Measurements from ENCODE around the gene NUDT22. TPM values are rescaled to one million over a fixed set of nuclear protein-coding genes. Genes with fewer than 3 reads are reported as not detected.

Gene NUDT22
- total and polyA plus RNA-seq, 2 of the 4 experiments (the other 2 are of a cell fraction) = 21.3 to 44.6 TPM

DNA sequence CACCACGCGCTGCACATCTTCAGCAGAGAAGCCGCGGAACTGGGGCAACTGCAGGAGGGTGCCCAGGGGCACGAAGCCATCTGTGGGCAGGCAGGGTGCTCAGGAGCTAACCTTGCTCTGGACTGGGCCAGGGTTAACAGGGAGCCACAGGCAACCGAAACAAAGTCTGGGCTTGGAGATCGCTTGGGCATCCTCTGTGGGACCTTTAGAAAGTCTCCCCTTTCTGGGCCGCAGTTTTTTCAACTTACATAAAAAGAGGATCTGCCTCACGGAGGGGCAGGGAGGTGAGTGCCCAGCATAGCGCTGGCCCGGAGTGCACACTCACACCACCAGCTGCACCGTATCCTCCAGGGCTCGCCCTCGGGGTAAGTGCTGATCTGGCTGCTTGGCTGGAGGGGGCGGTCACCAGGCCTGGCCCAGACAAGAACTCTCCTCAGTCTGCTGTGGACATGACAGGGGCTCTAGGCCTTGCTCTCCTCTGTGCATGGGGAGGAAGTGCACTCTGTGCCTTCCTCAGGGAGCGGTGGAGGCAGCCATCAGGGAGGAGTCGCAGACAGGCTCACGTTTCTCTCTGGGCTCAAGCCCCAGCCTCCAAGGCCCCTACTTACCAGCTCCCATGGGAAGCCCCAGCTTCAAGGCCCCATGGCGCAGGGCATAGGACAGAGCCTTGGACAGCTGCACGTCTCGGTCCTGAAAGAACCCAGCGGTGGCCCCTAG, 1.0 kb upstream of the NUDT22 start (continued):
- no peak for TF ChIP-seq MAFK (IDR thresholded peaks at IDR 0.05; ENCODE audit: low read depth, low read length)

GRCh38 chr11:64226507-64227051, 505 bp downstream of the NUDT22 start:
- Histone ChIP-seq H4K91ac (ENCODE audit: insufficient read depth, low read depth, low read length) (peak overlapping the region; percentile 94), H3K14ac (replicated peaks; ENCODE audit: low read depth, low read length) (peak overlapping the region; percentile 90), H4K20me1 (ENCODE audit: insufficient read depth, low read length) (no peaks in the 10 kb centered on the region; the same call in 1 of the 2 replicates), H3K18ac (ENCODE audit: low read depth, low read length) (no peak overlapping the region; the same call in 1 of the 2 replicates), H3K23ac (ENCODE audit: low read depth, low read length) (peak overlapping the region; percentile 68), H2AFZ (replicated peaks; ENCODE audit: low read length, poor library complexity) (peak overlapping the region; percentile 99), H3K4me3 (ENCODE audit: insufficient read depth, low read depth, low read length) (peak overlapping the region; percentile 95), H3K4ac (ENCODE audit: low read depth, low read length) (peak overlapping the region; percentile 92), H4K8ac (ENCODE audit: low read depth in 2 of 2, low read length in 2 of 2) (peak overlapping the region; percentile 86 to 97), H3K56ac (ENCODE audit: extremely low read depth, insufficient read depth, low read length) (peak overlapping the region; percentile 73), H2BK15ac (ENCODE audit: low read depth, low read length) (no peak overlapping the region), H2AK5ac (ENCODE audit: low read depth, low read length) (peak overlapping the region; percentile 94), H3K27me3 (ENCODE audit: control insufficient read depth, insufficient read depth, low read length) (no peaks in the 10 kb centered on the region), H2BK120ac (ENCODE audit: low read depth, low read length) (peak overlapping the region; percentile 19; the same call in 1 of the 2 replicates), H3K9me3 (ENCODE audit: control insufficient read depth, insufficient read depth, low read length) (no peaks in the 10 kb centered on the region), H4K5ac (ENCODE audit: low read depth, low read length) (peak overlapping the region; percentile 58), H3K36me3 (ENCODE audit: control insufficient read depth, insufficient read depth, low read length) (peaks cover 5% of the 10 kb centered on the region), H3K9me1 (ENCODE audit: insufficient read depth, low read length) (peaks cover 19% of the 10 kb centered on the region), H3K79me1 (ENCODE audit: low read depth in 1 of 2, low read length in 2 of 2) (peaks cover 26 to 67% of the 10 kb centered on the region in 2 experiments), H3K4me1 (ENCODE audit: control insufficient read depth, insufficient read depth, low read length) (peaks cover 20% of the 10 kb centered on the region), H3K4me2 (ENCODE audit: low read depth, low read length) (peak overlapping the region; percentile 94), H2BK5ac (ENCODE audit: low read depth, low read length, poor library complexity, severe bottlenecking) (peak overlapping the region; percentile 62), H2BK20ac (ENCODE audit: low read depth, low read length) (no peak overlapping the region), H3K27ac (ENCODE audit: insufficient read depth, low read length) (peak overlapping the region; percentile 54), H2AK9ac (replicated peaks; ENCODE audit: low read depth, low read length, poor library complexity) (peak overlapping the region; percentile 99), H3K9ac (ENCODE audit: low read depth, low read length) (peak overlapping the region; percentile 62)
- dilution Hi-C loops (cut with HindIII; ENCODE audit: low sequenced_read_pairs, unreplicated experiment) = no loop called here
- TSS peak; percentile 56 for BruUV-seq (replicated peaks)
- ChIA-PET CTCF (interaction anchor here (0.6 to 0.9 kb wide), 2 partner anchors 35 to 74 kb away, joined by 3 read pairs; no protein-coding TSS in a partner anchor), POLR2A (ENCODE audit: unreplicated experiment) (interaction anchor here (0.5 kb wide), 1 partner anchor 74 kb away, joined by 3 read pairs; no protein-coding TSS in a partner anchor)
- in situ Hi-C loops (cut with MboI; ENCODE audit: low sequenced_read_pairs) = no loop called here
- intact Hi-C loops (cut with micrococcal nuclease) = no loop called here
- TF ChIP-seq, protein P1, sequence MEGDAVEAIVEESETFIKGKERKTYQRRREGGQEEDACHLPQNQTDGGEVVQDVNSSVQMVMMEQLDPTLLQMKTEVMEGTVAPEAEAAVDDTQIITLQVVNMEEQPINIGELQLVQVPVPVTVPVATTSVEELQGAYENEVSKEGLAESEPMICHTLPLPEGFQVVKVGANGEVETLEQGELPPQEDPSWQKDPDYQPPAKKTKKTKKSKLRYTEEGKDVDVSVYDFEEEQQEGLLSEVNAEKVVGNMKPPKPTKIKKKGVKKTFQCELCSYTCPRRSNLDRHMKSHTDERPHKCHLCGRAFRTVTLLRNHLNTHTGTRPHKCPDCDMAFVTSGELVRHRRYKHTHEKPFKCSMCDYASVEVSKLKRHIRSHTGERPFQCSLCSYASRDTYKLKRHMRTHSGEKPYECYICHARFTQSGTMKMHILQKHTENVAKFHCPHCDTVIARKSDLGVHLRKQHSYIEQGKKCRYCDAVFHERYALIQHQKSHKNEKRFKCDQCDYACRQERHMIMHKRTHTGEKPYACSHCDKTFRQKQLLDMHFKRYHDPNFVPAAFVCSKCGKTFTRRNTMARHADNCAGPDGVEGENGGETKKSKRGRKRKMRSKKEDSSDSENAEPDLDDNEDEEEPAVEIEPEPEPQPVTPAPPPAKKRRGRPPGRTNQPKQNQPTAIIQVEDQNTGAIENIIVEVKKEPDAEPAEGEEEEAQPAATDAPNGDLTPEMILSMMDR (conservative IDR thresholded peaks at IDR 0.05; ENCODE audit: low read depth, low read length) = no peak
- TF ChIP-seq CEBPB (IDR thresholded peaks at IDR 0.05; ENCODE audit: low read depth, low read length) = no peak
- TF ChIP-seq NFE2L2 (IDR thresholded peaks at IDR 0.05; ENCODE audit: low read depth, low read length) = no peak
- no peak for TF ChIP-seq POLR2A (IDR thresholded peaks at IDR 0.05; ENCODE audit: low read depth, low read length)
- TF ChIP-seq MAZ (IDR thresholded peaks at IDR 0.05; ENCODE audit: borderline replicate concordance, low read depth, low read length) = no peak
- no peak for TF ChIP-seq CHD1 (IDR thresholded peaks at IDR 0.05; ENCODE audit: low read depth, low read length)
- no peak for TF ChIP-seq MAFK (IDR thresholded peaks at IDR 0.05; ENCODE audit: low read depth, low read length)
- no peak for TF ChIP-seq SMC3 (IDR thresholded peaks at IDR 0.05; ENCODE audit: low read depth, low read length)
- no peak for TF ChIP-seq RCOR1 (IDR thresholded peaks at IDR 0.05; ENCODE audit: insufficient replicate concordance, low read length)
- no peak for TF ChIP-seq RFX5 (IDR thresholded peaks at IDR 0.05; ENCODE audit: low read depth, low read length)
- no peak for TF ChIP-seq MXI1 (IDR thresholded peaks at IDR 0.05; ENCODE audit: borderline replicate concordance, low read depth, low read length)
- no peak for TF ChIP-seq RAD21 (IDR thresholded peaks at IDR 0.05; ENCODE audit: low read length)
- TF ChIP-seq, protein P2, sequence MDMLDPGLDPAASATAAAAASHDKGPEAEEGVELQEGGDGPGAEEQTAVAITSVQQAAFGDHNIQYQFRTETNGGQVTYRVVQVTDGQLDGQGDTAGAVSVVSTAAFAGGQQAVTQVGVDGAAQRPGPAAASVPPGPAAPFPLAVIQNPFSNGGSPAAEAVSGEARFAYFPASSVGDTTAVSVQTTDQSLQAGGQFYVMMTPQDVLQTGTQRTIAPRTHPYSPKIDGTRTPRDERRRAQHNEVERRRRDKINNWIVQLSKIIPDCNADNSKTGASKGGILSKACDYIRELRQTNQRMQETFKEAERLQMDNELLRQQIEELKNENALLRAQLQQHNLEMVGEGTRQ (IDR thresholded peaks at IDR 0.05; ENCODE audit: low read depth, low read length) = no peak
- TF ChIP-seq FOS (IDR thresholded peaks at IDR 0.05; ENCODE audit: low read depth, low read length) = no peak
- ATAC-seq (ENCODE audit: low read depth) (peak; percentile 19), DNase-seq (no peak)
- 0% methylated on average over 5 of the region's 26 CpGs; no CpG with 5 or more reads in 1 of the 2 experiments for WGBS, 2 experiments (ENCODE audit: extremely low coverage in 2 of 2, insufficient read length in 1 of 2)

Measured in IMR-90 (cell line).